NOMO-1 (cell line): ENCODE results near the gene RTN4IP1.

ENCODE experiments used
- DNase-seq, 2 experiments: peaks; one replicate each; lab custom pipeline; 2025; ENCODE audit not compliant: unreplicated experiment in 2 of 2; lab: John Stamatoyannopoulos, UW

The RTN4IP1 gene

GRCh38 chr6:106525107-106525881 is 104.0 kb downstream of the RTN4IP1 start:
- DNase-seq: no peak

GRCh38 chr6:106522562-106523250 is 106.6 kb downstream of the RTN4IP1 start:
- DNase-seq: peak; percentile 50 to 88
